SK-N-SH treated with all-trans-retinoic acid at 6 μM for 48 hours (cell line): Measurements from ENCODE around the gene F11R.

Experiments used
- ATAC-seq: fragments of 200-7000 bp; cut with Tn5 transposase; 3 replicates; pipeline ENCODE4 v1.9.1; 2020; ENCODE audit warnings: mild to moderate bottlenecking, moderate library complexity
- ARNTL ChIP-seq: fragments of 450-650 bp; formaldehyde crosslinking; IDR thresholded peaks from 2 replicates; pipeline ENCODE4 v1.5.0; 2020; ENCODE audit warnings: low read depth, mild to moderate bottlenecking, moderate library complexity, borderline replicate concordance
- BACH2 ChIP-seq: fragments of 250-450 bp; sonication (Bioruptor Pico); IDR thresholded peaks from 2 replicates; pipeline ENCODE4 v1.9.0; 2021; ENCODE audit warnings: mild to moderate bottlenecking, borderline replicate concordance
- CSDC2 ChIP-seq: fragments of 250-450 bp; sonication (Bioruptor Pico); IDR thresholded peaks from 2 replicates; pipeline ENCODE4 v1.5.0; 2020; ENCODE audit warnings: mild to moderate bottlenecking, moderate library complexity
- ESRRG ChIP-seq: fragments of 250-450 bp; sonication (Bioruptor Pico); IDR thresholded peaks from 2 replicates; pipeline ENCODE4 v1.6.1; 2021; ENCODE audit warnings: mild to moderate bottlenecking
- GLIS3 ChIP-seq: fragments of 250-450 bp; sonication (Bioruptor Pico); IDR thresholded peaks from 2 replicates; pipeline ENCODE4 v1.5.0; 2020; ENCODE audit warnings: mild to moderate bottlenecking, moderate library complexity
- ISL1 ChIP-seq: fragments of 250-450 bp; sonication (Bioruptor Pico); IDR thresholded peaks from 2 replicates; pipeline ENCODE4 v2.1.2; 2022; ENCODE audit warnings: mild to moderate bottlenecking, moderate library complexity
- OSR1 ChIP-seq: fragments of 250-450 bp; sonication (Bioruptor Pico); IDR thresholded peaks from 2 replicates; pipeline ENCODE4 v1.8.0; 2022; ENCODE audit warnings: moderate library complexity, mild to moderate bottlenecking, inconsistent platforms
- PATZ1 ChIP-seq: fragments of 250-450 bp; sonication (Bioruptor Pico); IDR thresholded peaks from 2 replicates; pipeline ENCODE4 v1.8.0; 2020; ENCODE audit warnings: mild to moderate bottlenecking, moderate library complexity, borderline replicate concordance
- PPARA ChIP-seq: fragments of 250-450 bp; sonication (Bioruptor Pico); IDR thresholded peaks from 2 replicates; pipeline ENCODE4 v1.5.0; 2020; ENCODE audit warnings: mild to moderate bottlenecking, borderline replicate concordance
- RARB ChIP-seq: fragments of 250-450 bp; sonication (Bioruptor Pico); IDR thresholded peaks from 2 replicates; pipeline ENCODE4 v1.8.0; 2021; ENCODE audit warnings: mild to moderate bottlenecking, moderate library complexity
- TCF4 ChIP-seq: fragments of 250-450 bp; sonication (Bioruptor Pico); IDR thresholded peaks from 2 replicates; pipeline ENCODE4 v1.8.0; 2021; ENCODE audit warnings: mild to moderate bottlenecking, moderate library complexity, borderline replicate concordance
- TOX ChIP-seq: fragments of 250-450 bp; sonication (Bioruptor Pico); IDR thresholded peaks from 2 replicates; pipeline ENCODE4 v1.8.0; 2021; ENCODE audit warnings: mild to moderate bottlenecking, moderate library complexity, borderline replicate concordance
- ZC3H10 ChIP-seq: fragments of 250-450 bp; sonication (Bioruptor Pico); IDR thresholded peaks from 2 replicates; pipeline ENCODE4 v1.5.1; 2021; ENCODE audit warnings: mild to moderate bottlenecking, moderate library complexity
- ZFP3 ChIP-seq: fragments of 250-450 bp; sonication (Bioruptor Pico); IDR thresholded peaks from 2 replicates; pipeline ENCODE4 v1.5.0; 2020; ENCODE audit warnings: mild to moderate bottlenecking, moderate library complexity
- ZFP30 ChIP-seq: fragments of 450-650 bp; formaldehyde crosslinking; IDR thresholded peaks from 2 replicates; pipeline ENCODE4 v1.5.0; 2022; ENCODE audit warnings: mild to moderate bottlenecking, moderate library complexity
- ZNF565 ChIP-seq: fragments of 450-650 bp; formaldehyde crosslinking; conservative IDR thresholded peaks from 2 replicates; pipeline ENCODE4 v1.5.0; 2020; ENCODE audit warnings: low read depth, mild to moderate bottlenecking, moderate library complexity
- TF ChIP-seq, protein P1 (sequence below): fragments of 250-450 bp; sonication (Bioruptor Pico); IDR thresholded peaks from 2 replicates; pipeline ENCODE4 v1.8.0; 2021; ENCODE audit warnings: low read depth, mild to moderate bottlenecking, moderate library complexity, borderline replicate concordance
- TF ChIP-seq, protein P2 (sequence below): fragments of 250-450 bp; sonication (Bioruptor Pico); IDR thresholded peaks from 2 replicates; pipeline ENCODE4 v1.5.1; 2020; ENCODE audit warnings: low read depth, mild to moderate bottlenecking, moderate library complexity
- TF ChIP-seq, protein P3 (sequence below): fragments of 250-450 bp; sonication (Bioruptor Pico); IDR thresholded peaks from 2 replicates; pipeline ENCODE4 v1.5.0; 2020; ENCODE audit warnings: mild to moderate bottlenecking, moderate library complexity

F11R gene

DNA sequence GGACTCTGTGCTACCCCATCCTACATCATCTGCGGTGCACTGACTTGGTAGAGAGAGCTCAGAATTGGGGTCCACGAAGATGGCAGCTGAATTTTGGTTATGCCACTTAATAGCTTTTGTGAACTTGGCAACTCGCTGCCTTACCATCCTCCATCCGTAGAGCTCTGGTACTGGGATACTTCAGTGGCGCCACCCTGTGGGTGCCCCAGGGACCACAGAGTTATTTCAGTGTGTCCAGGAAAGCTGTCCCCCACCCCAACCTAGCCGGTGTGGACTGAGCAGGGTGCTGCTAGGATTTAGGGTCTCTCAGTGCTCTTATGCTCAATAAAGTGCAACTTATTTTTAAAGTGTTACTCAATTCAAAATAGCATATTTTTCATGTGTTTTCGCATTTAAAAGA is 33.9 kb upstream of the F11R start:
- ATAC-seq: no peak
- no peak for TF ChIP-seq GLIS3 (CRISPR knock-in tag)
- TF ChIP-seq ESRRG (CRISPR knock-in tag): no peak
- no peak for TF ChIP-seq ZFP3 (CRISPR knock-in tag)
- no peak for TF ChIP-seq ARNTL (CRISPR knock-in tag)
- no peak for TF ChIP-seq PPARA (CRISPR knock-in tag)
- TF ChIP-seq CSDC2 (CRISPR knock-in tag): no peak
- TF ChIP-seq TCF4 (CRISPR knock-in tag): no peak
- TF ChIP-seq RARB: no peak
- TF ChIP-seq TOX (CRISPR knock-in tag): no peak
- TF ChIP-seq, protein P1, sequence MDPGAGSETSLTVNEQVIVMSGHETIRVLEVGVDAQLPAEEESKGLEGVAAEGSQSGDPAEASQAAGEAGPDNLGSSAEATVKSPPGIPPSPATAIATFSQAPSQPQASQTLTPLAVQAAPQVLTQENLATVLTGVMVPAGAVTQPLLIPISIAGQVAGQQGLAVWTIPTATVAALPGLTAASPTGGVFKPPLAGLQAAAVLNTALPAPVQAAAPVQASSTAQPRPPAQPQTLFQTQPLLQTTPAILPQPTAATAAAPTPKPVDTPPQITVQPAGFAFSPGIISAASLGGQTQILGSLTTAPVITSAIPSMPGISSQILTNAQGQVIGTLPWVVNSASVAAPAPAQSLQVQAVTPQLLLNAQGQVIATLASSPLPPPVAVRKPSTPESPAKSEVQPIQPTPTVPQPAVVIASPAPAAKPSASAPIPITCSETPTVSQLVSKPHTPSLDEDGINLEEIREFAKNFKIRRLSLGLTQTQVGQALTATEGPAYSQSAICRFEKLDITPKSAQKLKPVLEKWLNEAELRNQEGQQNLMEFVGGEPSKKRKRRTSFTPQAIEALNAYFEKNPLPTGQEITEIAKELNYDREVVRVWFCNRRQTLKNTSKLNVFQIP (CRISPR knock-in tag): no peak
- TF ChIP-seq, protein P2, sequence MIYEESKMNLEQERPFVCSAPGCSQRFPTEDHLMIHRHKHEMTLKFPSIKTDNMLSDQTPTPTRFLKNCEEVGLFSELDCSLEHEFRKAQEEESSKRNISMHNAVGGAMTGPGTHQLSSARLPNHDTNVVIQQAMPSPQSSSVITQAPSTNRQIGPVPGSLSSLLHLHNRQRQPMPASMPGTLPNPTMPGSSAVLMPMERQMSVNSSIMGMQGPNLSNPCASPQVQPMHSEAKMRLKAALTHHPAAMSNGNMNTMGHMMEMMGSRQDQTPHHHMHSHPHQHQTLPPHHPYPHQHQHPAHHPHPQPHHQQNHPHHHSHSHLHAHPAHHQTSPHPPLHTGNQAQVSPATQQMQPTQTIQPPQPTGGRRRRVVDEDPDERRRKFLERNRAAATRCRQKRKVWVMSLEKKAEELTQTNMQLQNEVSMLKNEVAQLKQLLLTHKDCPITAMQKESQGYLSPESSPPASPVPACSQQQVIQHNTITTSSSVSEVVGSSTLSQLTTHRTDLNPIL (CRISPR knock-in tag): no peak
- no peak for TF ChIP-seq PATZ1 (CRISPR knock-in tag)
- TF ChIP-seq ZNF565 (CRISPR knock-in tag): no peak
- TF ChIP-seq BACH2: no peak
- TF ChIP-seq ISL1 (CRISPR knock-in tag): no peak
- no peak for TF ChIP-seq ZFP30 (CRISPR knock-in tag)
- TF ChIP-seq OSR1: no peak

DNA sequence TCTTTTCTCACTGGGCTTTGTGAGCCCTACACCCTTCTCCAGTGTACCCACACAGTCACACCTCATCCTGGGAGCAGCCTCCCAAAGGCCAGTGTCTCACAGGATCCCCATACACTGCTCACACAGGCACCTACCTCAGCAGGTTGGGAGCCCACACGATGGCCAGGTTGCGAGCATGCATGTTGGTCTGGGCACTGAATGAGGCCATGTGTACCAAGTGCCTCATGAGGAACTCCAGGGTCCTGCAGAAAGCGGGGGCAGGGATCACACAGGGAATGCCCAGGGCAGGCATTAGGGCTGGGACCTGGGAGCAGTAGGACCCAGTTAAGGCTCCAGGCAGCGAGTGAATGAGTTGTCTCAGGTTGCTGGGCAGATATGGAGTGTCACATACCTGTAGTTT is 33.3 kb upstream of the F11R start:
- no peak for ATAC-seq
- no peak for TF ChIP-seq CSDC2 (CRISPR knock-in tag)
- TF ChIP-seq, protein P1 (CRISPR knock-in tag): no peak
- no peak for TF ChIP-seq ISL1 (CRISPR knock-in tag)
- no peak for TF ChIP-seq PPARA (CRISPR knock-in tag)
- no peak for TF ChIP-seq ZC3H10
- TF ChIP-seq RARB: no peak
- TF ChIP-seq, protein P2 (CRISPR knock-in tag): no peak
- TF ChIP-seq, protein P3, sequence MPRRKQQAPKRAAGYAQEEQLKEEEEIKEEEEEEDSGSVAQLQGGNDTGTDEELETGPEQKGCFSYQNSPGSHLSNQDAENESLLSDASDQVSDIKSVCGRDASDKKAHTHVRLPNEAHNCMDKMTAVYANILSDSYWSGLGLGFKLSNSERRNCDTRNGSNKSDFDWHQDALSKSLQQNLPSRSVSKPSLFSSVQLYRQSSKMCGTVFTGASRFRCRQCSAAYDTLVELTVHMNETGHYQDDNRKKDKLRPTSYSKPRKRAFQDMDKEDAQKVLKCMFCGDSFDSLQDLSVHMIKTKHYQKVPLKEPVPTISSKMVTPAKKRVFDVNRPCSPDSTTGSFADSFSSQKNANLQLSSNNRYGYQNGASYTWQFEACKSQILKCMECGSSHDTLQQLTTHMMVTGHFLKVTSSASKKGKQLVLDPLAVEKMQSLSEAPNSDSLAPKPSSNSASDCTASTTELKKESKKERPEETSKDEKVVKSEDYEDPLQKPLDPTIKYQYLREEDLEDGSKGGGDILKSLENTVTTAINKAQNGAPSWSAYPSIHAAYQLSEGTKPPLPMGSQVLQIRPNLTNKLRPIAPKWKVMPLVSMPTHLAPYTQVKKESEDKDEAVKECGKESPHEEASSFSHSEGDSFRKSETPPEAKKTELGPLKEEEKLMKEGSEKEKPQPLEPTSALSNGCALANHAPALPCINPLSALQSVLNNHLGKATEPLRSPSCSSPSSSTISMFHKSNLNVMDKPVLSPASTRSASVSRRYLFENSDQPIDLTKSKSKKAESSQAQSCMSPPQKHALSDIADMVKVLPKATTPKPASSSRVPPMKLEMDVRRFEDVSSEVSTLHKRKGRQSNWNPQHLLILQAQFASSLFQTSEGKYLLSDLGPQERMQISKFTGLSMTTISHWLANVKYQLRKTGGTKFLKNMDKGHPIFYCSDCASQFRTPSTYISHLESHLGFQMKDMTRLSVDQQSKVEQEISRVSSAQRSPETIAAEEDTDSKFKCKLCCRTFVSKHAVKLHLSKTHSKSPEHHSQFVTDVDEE (CRISPR knock-in tag): no peak
- no peak for TF ChIP-seq TCF4 (CRISPR knock-in tag)
- TF ChIP-seq GLIS3 (CRISPR knock-in tag): no peak

- TF ChIP-seq OSR1: no peak
- no peak for ATAC-seq
Measured at GRCh38 chr1:161052899-161053298, 31.9 kb upstream of the F11R start.
